HPDE6-E6E7 (cell line): ENCODE measurements around the gene EFHD2.
A peak's percentile ranks its signal among the peaks of the same experiment; 100 is the strongest.
"Not testable (repeated sequence)": the region's sequence is repeated elsewhere in the genome, so short reads cannot be mapped to it uniquely, and the experiment has no call there.

Source experiments
- DNase-seq: peaks from one replicate; pipeline ENCODE4 v3.0.0; 2011; ENCODE audit warnings: missing footprints; ENCODE audit errors: extremely low spot score

The EFHD2 gene

DNA sequence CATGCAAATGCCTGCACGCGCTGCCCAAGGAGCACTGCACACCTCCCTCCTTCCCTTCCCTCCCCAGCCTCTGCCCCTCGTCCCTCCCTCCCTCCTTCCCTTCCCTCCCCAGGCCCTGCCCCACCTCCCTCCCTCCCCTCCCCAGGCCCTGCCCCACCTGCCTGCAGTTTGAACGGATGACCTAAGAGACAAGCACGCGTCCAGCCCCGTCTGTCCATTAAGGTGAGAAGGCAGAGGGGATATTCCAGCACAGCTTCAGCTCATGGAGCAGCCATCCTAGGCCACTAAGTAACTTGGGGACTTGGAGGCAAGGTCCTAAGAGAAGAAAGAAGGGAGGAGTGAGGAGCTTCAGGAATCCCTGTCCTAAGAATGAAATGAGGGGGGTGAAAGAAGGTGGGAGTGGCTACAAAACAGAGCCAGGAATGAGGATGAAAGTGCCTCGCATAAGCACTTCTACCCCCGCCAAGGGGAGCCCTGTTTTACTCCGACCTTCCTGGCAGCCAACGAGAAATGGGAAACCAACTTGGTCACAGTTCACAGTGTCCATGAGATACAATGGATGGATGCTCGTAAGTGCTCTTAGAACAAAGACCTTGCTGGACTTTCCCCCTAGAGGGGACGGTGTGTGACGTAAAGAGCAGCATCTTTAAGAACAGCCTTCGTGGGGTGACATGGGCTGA is 21.3 kb upstream of the EFHD2 start:
- no peak for DNase-seq

DNA sequence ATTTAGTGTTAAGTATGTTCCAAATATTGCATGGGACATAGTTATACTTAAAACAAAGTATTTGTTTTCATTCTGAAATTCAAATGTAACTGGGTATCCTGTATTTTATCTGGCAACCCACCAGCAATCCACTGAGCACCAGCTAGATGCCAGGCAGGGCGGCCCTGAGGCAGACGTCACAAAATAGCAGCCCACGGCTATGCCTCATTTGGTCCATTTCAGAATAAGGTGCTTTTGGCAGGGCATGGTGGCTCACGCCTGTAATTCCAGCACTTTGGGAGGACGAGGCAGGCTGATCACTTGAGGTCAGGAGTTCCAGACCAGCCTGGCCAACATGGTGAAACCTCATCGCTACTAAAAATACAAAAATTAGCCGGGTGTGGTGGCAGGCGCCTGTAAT is 19.9 kb upstream of the EFHD2 start:
- not testable (repeated sequence) for DNase-seq

DNA sequence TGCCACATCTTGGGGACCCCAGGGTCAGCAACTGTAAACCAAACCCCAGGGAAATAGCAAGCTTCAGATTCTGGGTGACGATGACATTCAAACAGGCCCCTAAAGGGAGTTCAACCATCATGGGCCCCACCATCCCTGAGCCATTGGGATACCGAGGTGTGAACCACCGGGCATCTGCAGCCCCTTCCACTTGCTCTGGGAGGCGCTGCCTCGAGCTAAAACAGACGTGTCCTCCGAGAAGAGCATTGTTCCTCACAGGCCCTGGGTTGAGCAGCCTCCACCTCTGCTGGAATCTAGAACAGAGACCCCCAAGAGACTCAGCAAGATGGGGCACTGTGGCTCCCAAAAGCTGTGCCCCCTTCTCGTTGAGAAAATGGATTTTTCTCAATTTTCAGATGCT is 19.0 kb upstream of the EFHD2 start:
- DNase-seq = no peak

DNA sequence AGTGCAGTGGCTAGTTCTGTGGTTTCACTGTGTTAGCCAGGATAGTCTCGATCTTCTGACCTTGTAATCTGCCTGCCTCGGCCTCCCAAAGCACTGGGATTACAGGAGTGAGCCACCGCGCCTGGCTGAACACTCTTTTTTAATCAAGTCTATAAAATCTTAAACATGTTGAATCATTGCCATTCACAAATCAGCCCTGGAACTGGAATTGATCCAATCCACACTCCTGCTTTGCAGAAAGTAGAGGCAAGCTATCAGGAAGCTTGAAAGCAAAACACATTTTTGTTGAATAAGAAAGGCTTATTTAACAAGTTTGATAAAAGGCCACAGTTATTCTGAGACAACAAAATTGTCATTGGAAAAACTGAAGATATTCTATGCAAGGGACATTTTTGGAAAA is 18.3 kb upstream of the EFHD2 start:
- DNase-seq = no peak

DNA sequence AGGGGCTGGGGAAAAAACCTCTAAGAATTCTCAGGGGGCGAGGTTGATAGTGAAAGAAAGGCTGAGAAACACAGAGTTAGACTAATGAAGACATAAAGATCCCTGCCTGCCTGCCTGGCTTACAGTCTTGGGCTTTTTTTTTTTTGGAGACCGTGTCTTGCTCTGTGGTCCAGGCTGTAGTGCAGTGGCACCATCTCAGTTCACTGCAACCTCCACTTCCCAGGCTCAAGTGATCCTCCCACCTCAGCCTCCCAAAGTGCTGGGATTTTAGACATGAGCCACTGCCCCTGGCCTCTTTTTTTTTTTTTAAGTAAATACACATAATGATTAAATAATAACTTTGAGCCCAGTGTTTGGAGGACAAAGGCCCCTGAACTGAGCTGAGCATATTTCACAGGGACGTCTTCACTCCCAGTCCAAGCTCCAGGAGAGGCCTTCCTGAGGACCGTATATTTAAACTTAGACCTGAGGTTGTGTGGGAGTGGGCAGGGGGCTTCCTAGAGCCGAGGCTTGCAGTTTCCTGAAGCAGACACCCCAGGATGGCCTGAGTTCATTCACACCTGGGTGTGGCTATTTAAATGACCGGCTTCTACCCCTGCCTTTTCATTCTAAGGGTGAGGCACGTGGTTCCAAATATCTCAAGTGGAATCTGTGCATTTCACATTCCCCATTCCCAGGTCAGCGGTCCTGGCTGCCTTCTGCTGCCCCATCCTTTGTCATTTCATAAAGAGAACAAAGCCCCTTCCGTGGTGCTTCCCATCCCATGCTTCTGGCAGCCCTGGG is 16.0 kb upstream of the EFHD2 start:
- no peak for DNase-seq

DNA sequence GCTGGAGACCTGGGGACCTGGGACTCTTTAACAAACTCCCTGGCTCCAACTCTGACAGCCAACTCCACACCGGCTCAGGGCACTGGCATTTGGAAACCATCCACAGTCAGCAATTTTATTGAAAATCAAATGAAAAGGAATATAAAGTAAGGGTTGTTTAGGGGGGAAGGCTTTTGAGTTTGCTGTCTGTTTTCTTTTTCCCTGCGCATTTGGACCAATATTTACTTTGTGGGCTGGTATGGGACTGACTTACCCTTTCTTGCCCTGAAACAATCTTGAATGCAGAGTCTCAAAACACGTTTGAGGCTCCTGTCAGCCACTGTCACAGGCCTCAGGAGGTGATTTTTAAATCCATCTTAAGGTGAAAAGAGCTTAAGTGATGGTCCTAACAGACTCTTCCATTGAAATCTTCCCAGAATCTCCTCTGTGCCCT is 15.4 kb upstream of the EFHD2 start:
- no peak for DNase-seq

DNA sequence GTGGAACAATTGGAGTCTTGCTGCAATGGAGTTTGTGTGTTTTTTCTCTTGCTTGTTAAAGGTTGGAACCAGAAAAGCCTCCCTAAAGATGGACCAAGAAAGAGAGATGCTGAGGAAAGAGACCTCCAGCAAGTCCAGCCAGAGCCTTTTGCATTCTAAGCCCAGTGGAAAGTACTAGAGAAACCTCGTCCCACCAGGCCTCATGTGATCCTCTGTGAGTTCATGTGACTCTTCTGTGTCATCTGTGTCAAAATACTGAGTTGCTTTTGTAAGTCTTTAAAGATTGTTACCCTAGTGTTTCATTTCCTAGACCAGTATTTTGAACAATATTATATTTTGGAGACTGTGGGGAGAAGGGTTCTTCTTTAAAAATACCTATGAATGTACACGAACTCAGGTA is 12.5 kb upstream of the EFHD2 start:
- no peak for DNase-seq

DNA sequence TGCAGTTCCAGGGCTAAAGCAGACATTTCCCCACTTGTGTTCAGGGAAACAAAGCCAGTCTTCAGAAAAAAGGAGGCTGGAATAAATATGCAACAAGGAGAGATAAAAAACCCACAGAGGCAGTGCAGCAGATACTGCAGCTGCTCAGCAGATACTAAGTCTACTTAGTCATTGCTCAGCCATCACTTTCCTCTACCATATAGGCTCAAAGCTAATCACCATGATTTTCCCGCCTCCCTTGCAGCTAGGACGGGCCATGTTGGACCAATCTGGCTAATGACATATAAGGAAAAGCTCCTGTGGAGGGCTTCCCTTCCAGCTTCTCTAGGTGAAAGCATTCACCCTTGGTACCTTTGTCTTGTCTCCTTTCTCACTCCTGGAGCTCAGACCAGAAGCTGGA is 10.0 kb upstream of the EFHD2 start:
- DNase-seq = no peak

DNA sequence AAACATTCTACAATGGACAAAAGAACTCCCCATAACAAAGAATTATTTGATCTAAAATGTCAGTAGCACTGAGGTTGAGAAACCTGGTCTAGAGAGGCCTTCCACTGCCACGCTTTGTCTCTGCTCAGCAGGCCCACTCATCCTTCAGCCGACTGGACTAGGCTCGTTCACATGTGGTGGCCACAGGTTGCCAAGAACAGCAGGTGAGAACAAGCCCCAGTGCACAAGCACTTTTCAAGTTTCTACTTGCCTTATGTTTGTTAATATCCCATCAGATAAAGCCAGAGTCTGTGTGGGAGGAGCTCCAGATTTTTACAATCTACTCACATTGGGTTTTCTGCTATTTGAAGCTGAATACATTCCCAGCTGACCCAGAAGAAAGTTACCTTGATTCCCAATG is 9.1 kb upstream of the EFHD2 start:
- DNase-seq = peak; percentile 97

DNA sequence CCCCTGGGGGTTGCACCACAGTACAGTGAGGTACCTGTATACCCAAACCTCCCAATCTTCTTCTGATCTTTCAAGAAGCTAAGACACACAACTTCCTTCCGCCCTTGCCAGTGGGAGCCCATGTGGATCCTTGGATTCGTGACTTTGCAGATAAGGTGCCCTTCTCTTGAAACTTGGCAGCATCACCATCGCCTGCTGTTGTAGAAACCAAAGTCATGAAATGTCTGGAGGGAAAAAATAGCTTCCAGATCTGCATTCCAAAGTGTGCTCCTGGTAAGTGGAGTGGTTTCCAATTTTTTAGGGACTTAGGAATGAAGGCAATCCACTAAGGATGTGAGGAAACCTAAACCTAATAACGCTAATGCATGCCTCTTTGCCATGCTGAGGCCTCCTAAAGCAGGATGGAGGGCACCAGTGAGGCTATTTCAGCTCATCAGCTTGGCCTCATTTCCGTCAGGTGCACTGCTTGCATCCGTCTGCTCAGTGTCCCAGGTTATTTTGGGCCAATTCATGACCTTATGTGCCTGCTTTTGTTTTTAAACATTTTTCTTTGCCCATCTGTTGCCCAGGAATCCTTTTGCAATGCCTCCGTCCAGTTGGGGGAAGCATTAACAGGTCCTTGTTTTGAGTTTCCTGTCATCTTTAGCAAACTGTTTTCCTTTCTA is 8.2 kb upstream of the EFHD2 start:
- no peak for DNase-seq

DNA sequence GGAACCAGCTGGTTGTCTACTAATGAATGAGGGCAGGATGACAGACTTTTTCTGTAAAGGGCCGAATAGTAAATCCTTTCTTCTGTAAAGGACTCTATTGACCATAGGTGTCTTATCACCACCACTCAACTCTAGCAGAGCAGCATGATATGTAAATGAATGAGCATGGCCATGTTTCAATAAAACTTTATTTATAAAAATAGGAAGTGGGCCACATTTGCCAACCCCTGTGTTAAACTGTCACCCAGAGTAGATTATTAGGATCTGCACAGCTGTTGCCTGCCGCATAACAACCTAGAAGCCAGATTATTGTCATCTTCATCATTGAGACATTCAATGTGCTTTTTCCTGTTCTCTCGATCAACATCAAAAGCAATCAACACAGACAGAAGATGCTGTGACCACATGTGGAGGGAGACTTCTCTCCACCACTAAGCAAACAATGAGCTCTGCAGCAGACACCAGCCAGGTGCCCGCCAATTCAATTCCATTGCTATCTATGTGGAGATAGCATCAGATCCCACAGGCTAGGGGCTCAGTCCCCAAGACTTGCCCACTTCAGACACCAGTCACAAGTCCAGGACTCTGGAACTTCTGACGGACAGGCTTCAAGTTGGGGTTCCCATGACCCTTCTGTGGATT is 6.8 kb upstream of the EFHD2 start:
- DNase-seq = no peak

DNA sequence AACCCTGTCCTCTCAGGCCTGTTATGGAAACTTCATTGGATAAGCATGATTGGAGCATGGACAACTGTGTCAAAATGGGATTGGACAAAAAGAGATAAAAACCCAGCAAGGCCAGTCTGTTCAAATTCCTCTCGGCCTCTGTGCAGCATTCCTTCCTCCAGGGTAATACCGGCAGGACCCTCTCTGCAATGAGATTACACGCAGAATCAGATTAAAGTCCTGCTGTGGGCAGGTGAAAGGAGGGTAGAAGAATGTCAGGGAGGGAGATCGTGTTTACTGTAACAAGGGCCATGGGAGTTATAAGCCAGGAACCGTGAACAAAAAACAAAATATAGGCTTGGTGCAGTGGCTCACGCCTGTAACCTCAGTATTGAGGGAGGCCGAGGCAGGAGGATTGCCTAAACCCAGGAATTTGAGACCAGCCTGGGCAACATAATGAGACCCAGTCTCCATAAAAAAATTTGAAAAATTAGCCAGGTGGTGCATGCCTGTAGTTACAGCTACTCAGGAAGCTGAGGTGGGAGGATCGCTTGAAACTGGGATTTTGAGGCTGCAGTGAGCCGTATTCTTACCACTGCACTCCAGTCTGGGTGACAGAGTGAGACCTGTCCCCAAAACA is 5.6 kb upstream of the EFHD2 start:
- no peak for DNase-seq

DNA sequence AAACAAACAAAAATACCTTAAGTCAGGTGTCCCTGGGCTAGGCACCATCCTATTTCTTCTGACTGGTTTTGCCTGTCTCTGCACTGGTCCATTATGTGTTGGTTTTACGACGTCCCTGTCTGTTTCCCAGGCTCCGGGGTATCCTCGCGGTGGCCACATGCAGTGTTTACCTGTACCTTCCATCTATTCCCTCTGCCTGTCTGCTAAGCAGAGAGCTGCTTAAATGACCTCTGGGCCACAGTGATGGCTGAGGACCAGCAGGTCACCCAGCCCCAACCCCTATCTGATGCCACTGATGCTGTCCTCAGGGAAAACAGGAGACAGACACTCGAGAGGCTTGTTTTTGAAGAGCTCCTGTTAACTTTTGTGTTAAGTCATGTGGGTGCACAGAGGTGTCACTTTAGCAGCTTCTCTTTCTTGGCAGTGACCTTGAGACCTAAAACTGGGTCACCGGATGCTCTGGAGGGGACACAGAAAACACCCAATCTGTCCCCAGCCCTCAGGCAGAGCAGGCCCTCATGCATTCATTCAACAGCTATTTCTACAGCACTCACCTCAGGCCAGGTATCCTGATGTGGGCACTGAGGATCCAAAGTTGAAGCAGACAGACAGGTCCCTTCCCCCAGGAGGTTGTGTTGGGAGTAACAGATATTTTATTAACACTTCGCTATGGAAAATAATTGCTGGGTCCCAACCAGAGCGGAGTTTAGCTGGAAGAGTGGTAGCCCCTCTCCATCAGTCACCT is 4.4 kb upstream of the EFHD2 start:
- DNase-seq = no peak

DNA sequence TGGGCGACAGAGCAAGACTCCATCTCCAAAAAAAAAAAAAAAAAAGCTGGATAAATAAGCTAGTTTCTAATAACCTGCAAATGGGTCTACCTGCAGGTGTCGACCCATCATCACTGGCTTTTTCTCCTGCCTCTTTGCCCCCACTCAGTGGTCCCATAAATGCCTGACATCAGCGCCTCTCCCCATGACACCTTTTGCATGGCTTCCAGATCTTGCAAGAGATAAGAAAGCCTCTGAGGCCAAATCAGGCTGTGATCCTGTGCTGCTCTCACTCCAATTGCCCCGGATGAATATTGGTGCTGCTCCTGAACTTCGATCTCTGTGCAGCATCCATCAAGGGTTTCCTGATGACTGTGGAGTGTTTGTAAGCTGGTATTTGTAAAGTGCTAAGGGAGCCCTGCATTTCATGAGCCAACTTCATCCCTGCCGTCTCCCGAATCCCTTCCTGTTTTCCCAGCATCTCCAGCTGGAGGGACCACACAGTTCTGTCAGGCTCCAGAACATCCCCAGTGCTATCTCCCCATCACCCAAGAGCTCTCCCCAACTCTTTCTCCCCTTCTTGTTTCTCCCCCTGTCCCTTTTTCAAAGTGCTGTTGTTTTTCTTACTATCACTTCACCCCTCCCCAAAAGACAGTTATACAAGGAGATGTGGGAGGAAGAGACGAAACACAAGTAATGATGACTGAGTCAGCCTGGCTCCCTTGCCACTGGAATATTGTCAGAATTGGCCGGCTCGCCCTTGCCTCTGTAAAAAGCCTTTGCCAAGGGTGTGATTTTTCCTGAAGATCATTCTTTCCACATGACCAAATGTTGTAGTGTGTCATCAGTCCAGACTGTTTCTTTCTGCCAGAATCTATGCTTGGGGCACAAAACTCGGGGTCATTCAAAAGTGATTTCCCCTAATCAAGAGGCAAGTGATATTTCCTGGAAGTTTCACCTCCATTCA is 2.8 kb upstream of the EFHD2 start:
- no peak for DNase-seq

DNA sequence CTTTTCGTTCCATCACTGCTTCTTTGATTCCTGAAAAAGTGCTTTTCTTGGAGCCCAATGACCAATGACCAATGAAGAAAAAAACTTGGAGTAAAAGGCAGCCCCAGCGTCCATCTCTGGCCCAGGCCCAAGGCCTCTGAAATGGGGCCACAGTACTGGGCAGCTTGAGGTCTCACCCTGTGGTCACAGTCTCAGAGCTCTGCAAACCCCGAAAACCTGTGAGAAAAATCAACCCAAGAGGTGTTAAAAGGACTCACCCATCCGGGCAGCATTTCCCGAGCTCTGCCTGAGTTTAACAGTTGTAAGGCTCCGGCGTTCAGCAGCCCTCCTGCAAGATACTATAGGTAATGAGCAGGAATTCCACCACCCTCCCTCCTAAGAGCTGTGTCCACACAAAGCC is 2.1 kb upstream of the EFHD2 start:
- no peak for DNase-seq

DNA sequence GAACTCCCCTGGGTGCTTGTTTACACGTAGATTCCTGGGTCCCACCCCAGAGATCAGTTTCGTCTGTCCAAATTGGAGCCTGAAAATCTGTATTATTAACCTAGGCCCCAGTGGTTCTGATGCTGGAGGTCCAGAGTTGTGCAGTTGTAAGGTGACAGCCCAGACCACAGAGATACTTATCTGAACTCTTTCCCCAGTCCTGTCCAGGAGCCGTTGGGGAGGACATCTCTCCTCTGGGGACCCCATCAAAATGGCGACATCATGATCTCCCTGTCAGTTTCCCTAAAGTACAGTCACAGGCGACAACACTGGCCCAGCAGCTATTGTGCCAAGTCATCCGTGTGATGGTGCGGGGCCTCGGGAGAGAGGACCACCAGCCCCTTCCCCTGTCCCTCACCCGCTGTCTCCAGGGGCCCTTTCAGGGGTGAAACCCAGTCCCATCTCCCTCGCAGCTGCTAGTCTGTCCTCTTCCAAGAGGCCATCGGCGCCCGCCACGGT is 749 bp upstream of the EFHD2 start:
- DNase-seq = no peak

DNA sequence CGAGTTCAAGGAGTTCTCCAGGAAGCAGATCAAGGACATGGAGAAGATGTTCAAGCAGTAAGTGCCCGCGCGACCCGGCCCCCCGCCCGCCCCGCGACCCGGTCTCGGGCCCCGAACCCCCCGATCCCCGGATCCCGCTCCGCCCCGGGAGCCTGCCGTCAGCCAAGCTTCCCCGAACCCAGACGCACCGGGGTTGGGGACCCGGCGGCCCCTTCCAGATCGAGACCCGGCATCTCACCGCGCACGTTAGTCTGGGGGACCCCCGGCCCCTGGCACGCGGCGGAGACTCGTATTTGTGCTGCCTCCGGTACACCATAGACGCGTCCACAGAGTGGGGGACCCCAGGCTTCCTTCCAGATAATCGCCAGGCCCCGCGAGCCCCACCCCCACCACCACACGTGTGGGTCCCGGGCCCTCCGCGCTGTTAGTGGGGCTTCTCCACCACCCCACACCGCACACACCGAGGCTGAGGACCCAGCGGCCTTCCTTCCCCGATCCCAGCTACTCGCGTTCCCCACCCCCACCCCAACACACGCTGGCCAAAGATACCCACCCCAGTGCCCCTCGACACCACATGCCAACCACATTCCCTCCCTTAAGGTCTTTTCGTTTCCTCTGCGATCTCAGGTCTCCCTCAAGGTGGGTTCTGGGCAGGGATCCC is 665 bp downstream of the EFHD2 start:
- no peak for DNase-seq

DNA sequence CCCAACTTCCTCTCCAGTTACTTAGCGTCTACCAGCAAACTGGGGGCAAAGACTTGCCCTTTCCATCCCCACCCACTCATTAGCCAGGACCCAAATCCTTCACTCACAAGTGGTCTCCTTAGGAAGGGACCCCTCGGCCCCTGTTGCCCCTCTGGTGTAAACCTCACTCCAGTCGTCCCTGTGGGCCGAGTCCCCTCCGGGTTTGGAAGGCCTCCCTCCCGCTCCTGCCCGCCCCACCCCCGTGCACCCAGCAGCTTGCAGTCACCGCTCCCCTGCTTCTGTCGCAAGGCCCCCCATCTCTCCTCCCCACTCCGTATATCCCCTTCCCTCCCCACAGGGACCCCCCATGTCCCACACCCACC is 1.2 kb downstream of the EFHD2 start:
- DNase-seq = no peak

DNA sequence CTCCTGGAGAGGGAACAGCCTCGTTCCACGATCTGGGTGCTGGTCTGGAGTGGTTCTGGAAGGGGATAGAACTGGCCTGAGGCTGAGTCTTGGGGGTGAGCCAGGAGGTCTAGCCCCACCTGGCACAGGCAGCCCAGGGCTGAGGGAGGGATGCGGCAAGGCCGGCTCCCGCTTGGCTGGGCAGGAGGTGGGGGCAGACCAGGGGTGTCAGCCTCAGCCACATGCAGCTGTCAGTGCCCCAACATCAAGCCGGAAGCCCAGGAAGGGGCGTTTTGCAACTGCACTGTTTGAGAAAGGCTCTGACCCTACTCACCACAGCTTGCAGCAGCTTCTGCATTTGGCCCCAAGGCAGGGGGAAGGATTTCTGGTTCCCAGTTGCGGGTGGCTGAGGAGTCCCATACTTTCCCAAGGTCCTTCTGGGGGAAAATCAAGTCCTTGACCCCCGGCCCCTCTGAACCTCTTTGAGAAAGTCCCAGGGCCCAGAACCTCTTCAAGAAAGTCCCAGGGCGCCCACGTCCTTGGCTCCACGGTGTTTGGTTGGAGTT is 2.0 kb downstream of the EFHD2 start:
- DNase-seq = no peak
